Activated naive CD4-positive, alpha-beta T cell treated with anti-CD3 and anti-CD28 coated beads for 36 hours (primary cell): ENCODE data around the gene VPS51. TPM values are rescaled to one million over a fixed set of nuclear protein-coding genes. Genes with fewer than 3 reads are reported as not detected.

Experiments
- CTCF ChIA-PET: fragments of 350-600 bp; sonication (Branson Sonifier 250); formaldehyde crosslinking; loops from one replicate; lab custom pipeline; 2021; ENCODE audit warnings: antibody characterized with exemption; lab: Charles Lee
- DNase-seq: peaks from one replicate; pipeline ENCODE4 v3.0.0-alpha.2; 2020
- H3K27ac Mint-ChIP-seq: one replicate; pipeline ENCODE4 v1.8.0; 2021; ENCODE audit warnings: mild to moderate bottlenecking, mixed read lengths
- H3K27me3 Mint-ChIP-seq: one replicate; pipeline ENCODE4 v1.8.0; 2021; ENCODE audit warnings: low read depth, mixed read lengths
- H3K36me3 Mint-ChIP-seq: one replicate; pipeline ENCODE4 v1.8.0; 2021; ENCODE audit warnings: low read depth, mixed read lengths
- H3K4me1 Mint-ChIP-seq: one replicate; pipeline ENCODE4 v1.8.0; 2021; ENCODE audit warnings: low read depth, mixed read lengths
- H3K4me3 Mint-ChIP-seq: one replicate; pipeline ENCODE4 v1.8.0; 2021; ENCODE audit warnings: mild to moderate bottlenecking, moderate library complexity, mixed read lengths
- H3K9me3 Mint-ChIP-seq: one replicate; pipeline ENCODE4 v1.8.0; 2021; ENCODE audit warnings: mixed read lengths
- intact Hi-C: fragments of 100-400 bp; cut with micrococcal nuclease; formaldehyde crosslinking; loops from one replicate; pipeline ENCODE4 v1.15.1; 2023
- total RNA-seq, 2 experiments: library from RNA; stranded (reverse); gene quantifications; one replicate each; pipeline ENCODE4 v1.2.3, GENCODE V29; 2021

The VPS51 gene
- total RNA-seq, 2 experiments from 2014 or later, result 90.8 to 96.0 TPM

- Mint-ChIP-seq H3K36me3 (peaks cover 1% of the 10 kb centered on the region), H3K27me3 (no peaks in the 10 kb centered on the region), H3K4me1 (peaks cover 37% of the 10 kb centered on the region), H3K4me3 (no peak overlapping the region), H3K27ac (peak overlapping the region; percentile 46), H3K9me3 (no peaks in the 10 kb centered on the region)
- intact Hi-C loops, result loop anchor here (1.0 to 5.0 kb wide), 6 partner anchors 9 to 223 kb away; partner anchors contain the start of genes CAPN1, DPF2, POLA2 and SAC3D1
- no peak for DNase-seq
- CTCF ChIA-PET, result interaction anchor here (0.5 to 4.1 kb wide), 18 partner anchors 7 to 263 kb away, joined by 3 to 41 read pairs (median 6); partner anchors contain the start of genes ARL2, CAPN1, DPF2 and FAU
Measured at GRCh38 chr11:65109231-65110198, 13.5 kb downstream of the VPS51 start.

DNA sequence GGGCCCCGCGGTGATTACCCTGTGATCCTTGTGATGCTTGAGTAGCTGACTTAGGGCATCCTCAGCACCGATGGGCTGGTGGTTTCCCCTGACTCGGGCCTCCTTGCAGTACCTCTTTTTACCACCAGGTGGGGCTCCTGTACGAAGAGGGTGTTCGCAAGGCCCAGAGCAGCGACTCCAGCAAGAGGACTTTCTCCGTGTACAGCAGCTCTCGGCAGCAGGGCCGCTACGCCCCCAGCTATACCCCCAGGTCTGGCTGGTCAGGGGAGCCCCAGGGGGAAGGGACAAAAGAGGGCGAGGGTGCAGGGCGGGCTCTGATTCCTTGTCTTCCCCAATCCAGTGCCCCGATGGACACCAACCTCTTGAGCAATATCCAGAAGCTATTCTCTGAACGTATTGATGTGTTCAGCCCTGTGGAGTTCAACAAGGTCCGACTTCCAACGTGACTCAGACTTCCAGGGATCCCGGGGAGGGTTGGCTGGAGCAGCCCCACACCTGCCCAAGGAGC lies 14.4 kb downstream of the VPS51 start:
- intact Hi-C loops, result loop anchor here (1.0 to 5.0 kb wide), 6 partner anchors 8 to 222 kb away; partner anchors contain the start of genes CAPN1, DPF2, POLA2 and SAC3D1
- Mint-ChIP-seq H3K27me3 (no peaks in the 10 kb centered on the region), H3K27ac (peak overlapping the region; percentile 46), H3K9me3 (no peaks in the 10 kb centered on the region), H3K36me3 (peaks cover under 1% of the 10 kb centered on the region), H3K4me3 (peak overlapping the region; percentile 29), H3K4me1 (peaks cover 38% of the 10 kb centered on the region)
- CTCF ChIA-PET, result interaction anchor here (0.5 to 4.1 kb wide), 27 partner anchors 8 to 264 kb away, joined by 3 to 41 read pairs (median 4); partner anchors contain the start of genes ARL2, CAPN1, CDC42EP2 and DPF2
- DNase-seq, result peak; percentile 99

DNA sequence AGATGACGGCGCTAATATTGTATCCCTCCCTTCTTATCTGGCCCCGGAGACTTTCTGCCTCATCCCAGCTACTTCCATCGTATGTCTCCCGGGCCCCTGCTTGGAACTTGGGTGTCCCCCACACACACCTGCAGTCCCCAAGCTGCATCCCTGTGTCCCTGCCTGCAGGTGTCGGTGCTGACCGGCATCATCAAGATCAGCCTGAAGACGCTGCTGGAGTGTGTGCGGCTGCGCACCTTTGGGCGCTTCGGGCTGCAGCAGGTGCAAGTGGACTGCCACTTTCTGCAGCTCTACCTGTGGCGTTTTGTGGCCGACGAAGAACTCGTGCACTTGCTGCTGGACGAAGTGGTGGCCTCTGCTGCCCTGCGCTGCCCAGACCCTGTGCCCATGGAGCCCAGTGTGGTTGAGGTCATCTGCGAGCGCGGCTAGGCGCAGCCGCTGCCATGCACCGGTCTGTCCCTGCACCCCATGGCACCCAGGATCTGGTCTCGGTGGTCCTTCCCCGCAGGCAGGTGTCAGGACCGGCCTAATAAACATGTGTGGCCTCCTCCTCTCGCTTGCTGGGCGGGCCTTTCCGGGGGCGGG lies 15.2 kb downstream of the VPS51 start:
- CTCF ChIA-PET, result interaction anchor here (0.6 to 4.1 kb wide), 24 partner anchors 8 to 325 kb away, joined by 3 to 41 read pairs (median 5); partner anchors contain the start of genes ARL2, CAPN1, CDC42EP2 and DPF2

DNA sequence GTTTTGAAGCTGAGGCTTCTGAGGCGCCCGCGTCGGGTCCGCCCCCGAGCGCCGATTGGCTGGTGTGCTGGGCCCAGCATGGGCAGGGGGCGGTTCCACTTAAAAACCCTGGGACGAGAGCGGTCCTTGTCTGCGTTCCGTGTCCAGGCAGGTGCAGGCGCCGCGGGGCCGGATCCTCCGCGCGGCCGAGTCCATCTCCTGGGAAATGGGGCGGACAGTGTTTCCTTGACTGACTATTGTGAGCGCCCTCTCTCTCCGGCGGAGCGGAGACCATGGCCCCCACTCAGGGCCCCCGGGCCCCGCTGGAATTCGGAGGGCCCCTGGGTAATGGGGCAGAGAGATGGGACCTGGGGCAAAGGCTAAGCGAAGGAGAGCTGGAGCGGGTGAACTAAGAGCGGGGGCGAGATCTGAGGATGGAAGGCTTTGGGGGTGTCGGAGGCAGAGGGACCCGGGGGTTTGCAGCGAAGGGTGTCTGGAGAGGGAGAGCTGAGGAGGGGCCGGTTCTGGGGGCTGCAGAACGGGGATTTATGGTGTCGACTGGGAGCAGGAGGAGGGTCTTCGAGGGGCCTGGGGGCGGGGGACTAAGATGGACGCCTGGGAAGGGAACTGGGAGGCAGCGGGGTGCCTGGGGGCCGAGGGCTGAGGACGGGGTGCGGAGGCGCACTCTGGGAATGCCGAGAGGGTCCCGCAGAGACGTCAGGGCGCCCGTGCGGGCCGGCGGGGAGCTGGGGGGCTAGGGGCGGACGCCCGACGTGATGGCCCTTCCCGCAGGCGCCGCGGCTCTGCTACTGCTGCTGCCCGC lies 15.9 kb downstream of the VPS51 start, which contains the start of gene TM7SF2:
Gene TM7SF2, plus strand, starts transcription at position 129 of the 802 bp plus-strand sequence. Its CDS starts 144 bp downstream, at position 273.
- H3K36me3 Mint-ChIP-seq, result peaks cover 6% of the 10 kb centered on the region
- intact Hi-C loops, result loop anchor here (2.0 to 5.0 kb wide), 3 partner anchors 71 to 220 kb away; partner anchors contain the start of genes DPF2, POLA2 and SAC3D1
- H3K9me3 Mint-ChIP-seq, result no peaks in the 10 kb centered on the region
- CTCF ChIA-PET, result interaction anchor here (0.6 to 4.1 kb wide), 16 partner anchors 9 to 325 kb away, joined by 3 to 41 read pairs (median 4); partner anchors contain the start of genes ARL2, CAPN1, FAU and MRPL49
- peak; percentile 96 for DNase-seq
- H3K4me1 Mint-ChIP-seq, result peaks cover 51% of the 10 kb centered on the region
- peak within 1 kb of the TSS; percentile 72 for H3K27ac Mint-ChIP-seq
- H3K4me3 Mint-ChIP-seq, result peak within 1 kb of the TSS; percentile 80
- H3K27me3 Mint-ChIP-seq, result no peaks in the 10 kb centered on the region

More for the DNA sequence above, 15.2 kb downstream of the VPS51 start:
- H3K9me3 Mint-ChIP-seq, result no peaks in the 10 kb centered on the region
- peaks cover 2% of the 10 kb centered on the region for H3K36me3 Mint-ChIP-seq
- intact Hi-C loops, result loop anchor here (2.0 to 5.0 kb wide), 3 partner anchors 70 to 221 kb away; partner anchors contain the start of genes DPF2, POLA2 and SAC3D1
- no peak overlapping the region for H3K27ac Mint-ChIP-seq
- H3K4me3 Mint-ChIP-seq, result peak overlapping the region; percentile 80
- H3K4me1 Mint-ChIP-seq, result peaks cover 45% of the 10 kb centered on the region
- H3K27me3 Mint-ChIP-seq, result no peaks in the 10 kb centered on the region
- no peak for DNase-seq

DNA sequence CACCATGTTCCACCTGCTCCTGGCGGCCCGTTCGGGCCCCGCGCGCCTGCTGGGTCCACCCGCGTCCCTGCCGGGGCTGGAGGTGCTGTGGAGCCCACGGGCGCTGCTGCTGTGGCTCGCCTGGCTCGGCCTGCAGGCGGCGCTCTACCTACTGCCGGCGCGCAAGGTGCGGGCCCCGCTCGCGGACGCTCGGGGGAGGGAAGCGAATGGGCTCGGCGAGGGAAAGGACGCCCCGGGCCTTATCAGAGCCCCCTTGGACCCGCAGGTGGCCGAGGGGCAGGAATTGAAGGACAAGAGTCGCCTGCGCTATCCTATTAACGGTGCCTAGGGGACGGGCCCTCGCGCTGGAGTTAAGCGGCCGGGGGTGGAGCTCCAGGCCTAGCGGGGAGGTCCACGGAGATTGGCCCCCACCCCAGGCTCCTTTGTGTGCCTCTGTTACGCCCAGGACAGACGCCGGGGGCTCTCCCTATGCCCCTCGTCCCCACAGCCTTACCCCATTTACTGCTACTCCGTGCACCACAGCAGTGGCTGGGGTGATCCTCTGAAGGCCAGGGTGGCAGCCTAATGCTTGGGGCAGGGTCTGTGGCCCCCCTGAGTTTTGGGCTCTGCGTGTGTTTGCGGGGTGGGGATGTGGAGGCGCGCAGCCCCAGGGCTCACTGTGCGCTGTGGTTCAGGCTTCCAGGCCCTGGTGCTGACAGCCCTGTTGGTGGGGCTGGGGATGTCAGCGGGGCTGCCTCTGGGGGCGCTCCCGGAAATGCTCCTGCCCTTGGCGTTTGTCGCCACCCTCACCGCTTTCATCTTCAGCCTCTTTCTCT lies 16.7 kb downstream of the VPS51 start:
- peak overlapping the region; percentile 72 for H3K27ac Mint-ChIP-seq

DNA sequence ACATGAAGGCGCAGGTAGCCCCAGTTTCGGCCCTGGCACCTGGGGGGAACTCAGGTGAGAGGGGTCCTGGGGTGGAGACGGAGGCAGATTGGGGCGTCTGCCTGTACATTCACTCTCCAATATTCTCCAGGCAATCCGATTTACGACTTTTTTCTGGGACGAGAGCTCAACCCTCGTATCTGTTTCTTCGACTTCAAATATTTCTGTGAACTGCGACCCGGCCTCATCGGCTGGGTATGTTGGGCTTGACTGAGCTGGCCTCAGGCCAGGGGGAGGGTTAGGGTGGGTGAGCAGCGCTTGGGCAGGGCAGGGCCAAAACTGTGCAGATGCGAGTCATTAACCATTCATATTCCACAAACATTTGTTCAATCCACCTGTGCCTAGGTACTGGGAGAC lies 17.3 kb downstream of the VPS51 start:
- Mint-ChIP-seq H3K4me1 (peaks cover 57% of the 10 kb centered on the region), H3K27me3 (no peaks in the 10 kb centered on the region), H3K36me3 (peaks cover 9% of the 10 kb centered on the region), H3K27ac (peak overlapping the region; percentile 72), H3K4me3 (peak overlapping the region; percentile 80), H3K9me3 (no peaks in the 10 kb centered on the region)
- intact Hi-C loops, result loop anchor here (5.0 kb wide), 2 partner anchors 149 to 219 kb away; partner anchors contain the start of genes DPF2 and POLA2
- no peak for DNase-seq
- CTCF ChIA-PET, result interaction anchor here (0.6 to 4.1 kb wide), 6 partner anchors 8 to 265 kb away, joined by 3 to 41 read pairs (median 10); partner anchors contain the start of genes FAU, MRPL49, SNX15 and VPS51

More for the DNA sequence above, 16.7 kb downstream of the VPS51 start:
- peaks cover 51% of the 10 kb centered on the region for H3K4me1 Mint-ChIP-seq
- H3K36me3 Mint-ChIP-seq, result peaks cover 6% of the 10 kb centered on the region
- intact Hi-C loops, result loop anchor here (5.0 kb wide), 2 partner anchors 150 to 220 kb away; partner anchors contain the start of genes DPF2 and POLA2
- CTCF ChIA-PET, result interaction anchor here (0.6 to 4.1 kb wide), 10 partner anchors 9 to 326 kb away, joined by 3 to 41 read pairs (median 4); partner anchors contain the start of genes ARL2, FAU, MRPL49 and SNX15
- peak overlapping the region; percentile 80 for H3K4me3 Mint-ChIP-seq
- peak; percentile 78 for DNase-seq
- H3K9me3 Mint-ChIP-seq, result no peaks in the 10 kb centered on the region
- no peaks in the 10 kb centered on the region for H3K27me3 Mint-ChIP-seq

GRCh38 chr11:65113839-65114238 lies 17.8 kb downstream of the VPS51 start:
- intact Hi-C loops, result loop anchor here (5.0 kb wide), 2 partner anchors 148 to 218 kb away; partner anchors contain the start of genes DPF2 and POLA2

GRCh38 chr11:65114538-65115171 lies 18.6 kb downstream of the VPS51 start:
- H3K4me1 Mint-ChIP-seq, result peaks cover 64% of the 10 kb centered on the region

More at GRCh38 chr11:65113839-65114238, 17.8 kb downstream of the VPS51 start:
- peaks cover 62% of the 10 kb centered on the region for H3K4me1 Mint-ChIP-seq
- no peak for DNase-seq
- H3K4me3 Mint-ChIP-seq, result no peak overlapping the region
- no peaks in the 10 kb centered on the region for H3K27me3 Mint-ChIP-seq
- H3K9me3 Mint-ChIP-seq, result no peaks in the 10 kb centered on the region
- no peak overlapping the region for H3K27ac Mint-ChIP-seq
- CTCF ChIA-PET, result interaction anchor here (0.5 to 4.1 kb wide), 4 partner anchors 16 to 598 kb away, joined by 3 to 41 read pairs (median 4); partner anchors contain the start of genes SNX15 and VPS51
- peaks cover 14% of the 10 kb centered on the region for H3K36me3 Mint-ChIP-seq

DNA sequence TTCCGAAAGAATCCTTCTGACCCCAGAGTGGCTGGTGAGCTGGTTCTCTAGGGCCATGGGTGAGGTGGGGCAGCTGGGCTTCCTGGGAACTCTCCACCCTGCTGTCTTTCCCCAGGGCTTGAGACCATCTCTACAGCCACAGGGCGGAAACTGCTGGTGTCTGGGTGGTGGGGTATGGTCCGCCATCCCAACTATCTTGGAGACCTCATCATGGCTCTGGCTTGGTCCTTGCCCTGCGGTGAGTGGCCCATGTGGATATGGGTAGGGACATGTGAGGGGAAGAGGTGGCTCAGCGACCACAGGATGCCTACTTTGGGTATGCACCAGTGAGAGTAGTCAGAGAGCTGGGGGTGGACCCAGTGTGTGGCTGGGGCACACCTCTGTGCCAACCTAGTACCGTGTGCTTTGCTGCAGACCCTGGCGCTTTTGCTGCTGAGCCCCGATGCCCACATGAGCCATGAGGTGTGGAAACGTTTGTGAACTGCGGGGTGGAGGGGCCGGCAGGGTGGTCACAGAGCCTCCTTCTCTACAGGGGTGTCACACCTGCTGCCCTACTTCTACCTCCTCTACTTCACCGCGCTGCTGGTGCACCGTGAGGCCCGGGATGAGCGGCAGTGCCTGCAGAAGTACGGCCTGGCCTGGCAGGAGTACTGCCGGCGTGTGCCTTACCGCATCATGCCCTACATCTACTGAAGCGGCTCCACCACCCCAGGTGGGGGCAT lies 19.5 kb downstream of the VPS51 start:
- DNase-seq, result no peak
- peaks cover 66% of the 10 kb centered on the region for H3K4me1 Mint-ChIP-seq
- no peaks in the 10 kb centered on the region for H3K27me3 Mint-ChIP-seq
- peak overlapping the region; percentile 87 for H3K4me3 Mint-ChIP-seq
- peaks cover 23% of the 10 kb centered on the region for H3K36me3 Mint-ChIP-seq
- intact Hi-C loops, result loop anchor here (2.0 to 5.0 kb wide), 3 partner anchors 143 to 337 kb away; partner anchors contain the start of genes ATG2A, MAJIN and SF1
- CTCF ChIA-PET, result interaction anchor here (0.7 to 2.7 kb wide), 5 partner anchors 20 to 324 kb away, joined by 3 to 14 read pairs (median 3); partner anchors contain the start of gene ARL2
- no peak overlapping the region for H3K27ac Mint-ChIP-seq
- no peaks in the 10 kb centered on the region for H3K9me3 Mint-ChIP-seq

More at GRCh38 chr11:65114538-65115171, 18.6 kb downstream of the VPS51 start:
- intact Hi-C loops, result loop anchor here (5.0 kb wide), 3 partner anchors 142 to 218 kb away; partner anchors contain the start of genes DPF2, MAJIN and POLA2
- no peaks in the 10 kb centered on the region for H3K9me3 Mint-ChIP-seq
- no peak overlapping the region for H3K27ac Mint-ChIP-seq
- no peak overlapping the region for H3K4me3 Mint-ChIP-seq
- no peaks in the 10 kb centered on the region for H3K27me3 Mint-ChIP-seq
- CTCF ChIA-PET, result interaction anchor here (0.5 to 0.7 kb wide), 3 partner anchors 65 to 597 kb away, joined by 3 read pairs; no protein-coding TSS in a partner anchor
- H3K36me3 Mint-ChIP-seq, result peaks cover 16% of the 10 kb centered on the region
- no peak for DNase-seq
